GM23338 (cell line): ENCODE measurements around the gene RGS6. TPM values are rescaled to one million over a fixed set of nuclear protein-coding genes. Genes with fewer than 3 reads are reported as not detected.

ENCODE experiments used
- ATAC-seq: fragments of 200-7000 bp; cut with Tn5 transposase; 3 replicates; pipeline ENCODE4 v1.9.1; 2020
- DNase-seq: peaks from one replicate; pipeline ENCODE4 v3.0.0-alpha.2; 2015; ENCODE audit warnings: low spot score
- H2AFZ ChIP-seq: fragments of 200-600 bp; sonication (generic); 2 replicates; pipeline ENCODE4 v1.8.0; 2016; ENCODE audit warnings: antibody characterized with exemption, mild to moderate bottlenecking, moderate library complexity
- H3F3A ChIP-seq: fragments of 200-600 bp; sonication (generic); replicated peaks from 2 replicates; pipeline ENCODE4 v1.8.0; 2017; ENCODE audit warnings: antibody characterized with exemption, mixed run types, low read depth
- H3K27ac ChIP-seq: fragments of 200-600 bp; sonication (generic); 2 replicates; pipeline ENCODE4 v1.6.1; 2016; ENCODE audit warnings: low read depth
- H3K27me3 ChIP-seq: fragments of 200-600 bp; sonication (generic); 2 replicates; pipeline ENCODE4 v1.8.0; 2016; ENCODE audit warnings: mild to moderate bottlenecking, mixed run types, moderate library complexity; ENCODE audit not compliant: insufficient read depth
- H3K36me3 ChIP-seq: fragments of 200-600 bp; sonication (generic); 2 replicates; pipeline ENCODE4 v1.8.0; 2016; ENCODE audit warnings: mild to moderate bottlenecking; ENCODE audit not compliant: insufficient read depth
- H3K4me1 ChIP-seq: fragments of 200-600 bp; sonication (generic); 2 replicates; pipeline ENCODE4 v1.8.0; 2016; ENCODE audit warnings: mild to moderate bottlenecking, moderate library complexity; ENCODE audit not compliant: insufficient read depth
- H3K4me2 ChIP-seq: fragments of 200-600 bp; sonication (generic); 2 replicates; pipeline ENCODE4 v1.7.1; 2017; ENCODE audit warnings: mixed run types
- H3K4me3 ChIP-seq: fragments of 200-600 bp; sonication (generic); 2 replicates; pipeline ENCODE4 v1.6.1; 2016; ENCODE audit warnings: mixed run types
- H3K79me2 ChIP-seq: fragments of 200-600 bp; sonication (generic); replicated peaks from 2 replicates; pipeline ENCODE4 v1.8.0; 2017; ENCODE audit warnings: mild to moderate bottlenecking; ENCODE audit not compliant: insufficient read depth
- H3K9me2 ChIP-seq: fragments of 200-600 bp; sonication (generic); 2 replicates; pipeline ENCODE4 v1.8.0; 2017; ENCODE audit not compliant: insufficient read depth
- H4K20me1 ChIP-seq: fragments of 200-600 bp; sonication (generic); replicated peaks from 2 replicates; pipeline ENCODE4 v1.8.0; 2017; ENCODE audit warnings: mild to moderate bottlenecking; ENCODE audit not compliant: insufficient read depth
- H3K27ac Mint-ChIP-seq: 2 replicates; pipeline ENCODE4 v1.8.0; 2020; ENCODE audit warnings: inconsistent platforms, mild to moderate bottlenecking, moderate library complexity, mixed read lengths
- H3K27me3 Mint-ChIP-seq: 3 replicates; pipeline ENCODE4 v1.8.0; 2022; ENCODE audit warnings: low read depth, mild to moderate bottlenecking, moderate library complexity, mixed read lengths, inconsistent platforms; ENCODE audit not compliant: insufficient read depth, poor library complexity
- H3K36me3 Mint-ChIP-seq: 3 replicates; pipeline ENCODE4 v1.8.0; 2021; ENCODE audit warnings: low read depth, mild to moderate bottlenecking, inconsistent platforms, moderate library complexity, mixed read lengths
- H3K4me1 Mint-ChIP-seq: 3 replicates; pipeline ENCODE4 v1.8.0; 2020; ENCODE audit warnings: mild to moderate bottlenecking, inconsistent platforms, mixed read lengths
- H3K4me3 Mint-ChIP-seq: 3 replicates; pipeline ENCODE4 v1.8.0; 2021; ENCODE audit warnings: moderate library complexity, mild to moderate bottlenecking, inconsistent platforms, mixed read lengths
- H3K9me3 Mint-ChIP-seq: 3 replicates; pipeline ENCODE4 v1.8.0; 2020; ENCODE audit warnings: moderate library complexity, mild to moderate bottlenecking, inconsistent platforms, mixed read lengths
- CREB1 ChIP-seq: fragments of 250-450 bp; sonication (Bioruptor Pico); IDR thresholded peaks from 2 replicates; pipeline ENCODE4 v1.5.0; 2020; ENCODE audit warnings: low read depth, mild to moderate bottlenecking, moderate library complexity
- EZH2 ChIP-seq: fragments of 200-600 bp; sonication (generic); IDR thresholded peaks from one replicate; pipeline ENCODE4 v1.8.0; 2017; ENCODE audit warnings: antibody characterized with exemption, mild to moderate bottlenecking, low read depth; ENCODE audit not compliant: unreplicated experiment
- EZH2phosphoT487 ChIP-seq: fragments of 200-600 bp; sonication (generic); IDR thresholded peaks from one replicate; pipeline ENCODE4 v1.8.1; 2018; ENCODE audit warnings: antibody characterized with exemption; ENCODE audit not compliant: unreplicated experiment
- JUNB ChIP-seq: IDR thresholded peaks from one replicate; pipeline ENCODE4 v1.6.1; 2016; ENCODE audit warnings: antibody characterized with exemption; ENCODE audit not compliant: unreplicated experiment
- NANOG ChIP-seq: IDR thresholded peaks from 2 replicates; pipeline ENCODE4 v1.6.1; 2016; ENCODE audit warnings: antibody characterized with exemption, borderline replicate concordance
- POLR2AphosphoS5 ChIP-seq: IDR thresholded peaks from 2 replicates; pipeline ENCODE4 v1.6.1; 2016; ENCODE audit warnings: antibody characterized with exemption, low read depth
- STAT1 ChIP-seq: IDR thresholded peaks from one replicate; pipeline ENCODE4 v1.6.1; 2016; ENCODE audit warnings: antibody characterized with exemption; ENCODE audit not compliant: unreplicated experiment
- ZNF114 ChIP-seq: fragments of 250-450 bp; sonication (Bioruptor Pico); IDR thresholded peaks from 2 replicates; pipeline ENCODE4 v1.5.0; 2020; ENCODE audit warnings: mild to moderate bottlenecking, moderate library complexity
- ZNF331 ChIP-seq: fragments of 250-450 bp; sonication (Bioruptor Pico); IDR thresholded peaks from 2 replicates; pipeline ENCODE4 v1.5.0; 2020; ENCODE audit warnings: low read depth, mild to moderate bottlenecking, moderate library complexity
- polyA plus RNA-seq: library from polyadenylated mRNA; unstranded; fragments of >200 nt; fragmentation: Nextera tagmentation; extraction: Ambion mirVana; gene quantifications from 2 replicates; pipeline ENCODE4 v1.2.1, GENCODE V29; 2016
- total RNA-seq: library from RNA; depleted of rRNA; stranded (reverse); fragments of >200 nt; shearing (Covaris generic); gene quantifications from 2 replicates; pipeline ENCODE4 v1.2.3, GENCODE V29; 2014
- TF ChIP-seq, protein P1 (sequence below): fragments of 250-450 bp; sonication (Bioruptor Pico); IDR thresholded peaks from 2 replicates; pipeline ENCODE4 v1.5.0; 2020; ENCODE audit warnings: mild to moderate bottlenecking, moderate library complexity
- TF ChIP-seq, protein P2 (sequence below): IDR thresholded peaks from 2 replicates; pipeline ENCODE4 v1.6.1; 2016; ENCODE audit warnings: antibody characterized with exemption
- TF ChIP-seq, protein P3 (sequence below): IDR thresholded peaks from one replicate; pipeline ENCODE4 v1.6.1; 2018; ENCODE audit warnings: antibody characterized with exemption; ENCODE audit not compliant: unreplicated experiment
- TF ChIP-seq, protein P4 (sequence below), 2 experiments: fragments of 200-600 bp in 1 of 2; sonication (generic) in 1 of 2; conservative IDR thresholded peaks; 2 replicates each; pipeline versions ENCODE4 v1.5.1 to v1.6.1; 2016 to 2017; ENCODE audit warnings: antibody characterized with exemption in 2 of 2, low read depth in 2 of 2, mild to moderate bottlenecking in 2 of 2, moderate library complexity in 1 of 2

RGS6 gene
- total and polyA plus RNA-seq, 2 experiments from 2014 or later, result 0.66 to 0.83 TPM

DNA sequence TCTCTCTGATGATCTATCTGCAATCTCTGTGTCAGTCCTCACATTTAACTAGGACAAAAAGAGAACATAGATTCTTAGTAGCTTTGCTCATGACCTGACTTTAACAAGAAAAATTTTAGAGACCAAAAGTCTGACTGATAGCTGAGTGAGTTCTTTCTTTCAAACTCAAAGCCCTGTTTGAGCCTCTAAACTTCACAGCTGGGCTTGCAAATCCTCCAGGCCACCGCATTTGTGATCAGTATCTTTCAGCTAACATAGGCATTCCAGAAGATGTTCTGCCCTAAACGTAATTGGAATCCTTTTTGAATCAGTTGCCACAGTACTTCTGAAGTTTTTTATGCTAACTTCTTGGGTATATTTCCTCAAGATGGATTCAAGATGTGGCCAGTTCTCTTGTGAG is 502.6 kb downstream of the RGS6 start:
- no peak overlapping the region for H3K4me3 Mint-ChIP-seq
- TF ChIP-seq EZH2phosphoT487, result no peak
- no peak for TF ChIP-seq CREB1 (CRISPR knock-in tag)
- no peak for TF ChIP-seq ZNF331 (CRISPR knock-in tag)
- no peak for TF ChIP-seq ZNF114
- no peak for TF ChIP-seq STAT1
- no peak for TF ChIP-seq NANOG
- TF ChIP-seq, protein P1, sequence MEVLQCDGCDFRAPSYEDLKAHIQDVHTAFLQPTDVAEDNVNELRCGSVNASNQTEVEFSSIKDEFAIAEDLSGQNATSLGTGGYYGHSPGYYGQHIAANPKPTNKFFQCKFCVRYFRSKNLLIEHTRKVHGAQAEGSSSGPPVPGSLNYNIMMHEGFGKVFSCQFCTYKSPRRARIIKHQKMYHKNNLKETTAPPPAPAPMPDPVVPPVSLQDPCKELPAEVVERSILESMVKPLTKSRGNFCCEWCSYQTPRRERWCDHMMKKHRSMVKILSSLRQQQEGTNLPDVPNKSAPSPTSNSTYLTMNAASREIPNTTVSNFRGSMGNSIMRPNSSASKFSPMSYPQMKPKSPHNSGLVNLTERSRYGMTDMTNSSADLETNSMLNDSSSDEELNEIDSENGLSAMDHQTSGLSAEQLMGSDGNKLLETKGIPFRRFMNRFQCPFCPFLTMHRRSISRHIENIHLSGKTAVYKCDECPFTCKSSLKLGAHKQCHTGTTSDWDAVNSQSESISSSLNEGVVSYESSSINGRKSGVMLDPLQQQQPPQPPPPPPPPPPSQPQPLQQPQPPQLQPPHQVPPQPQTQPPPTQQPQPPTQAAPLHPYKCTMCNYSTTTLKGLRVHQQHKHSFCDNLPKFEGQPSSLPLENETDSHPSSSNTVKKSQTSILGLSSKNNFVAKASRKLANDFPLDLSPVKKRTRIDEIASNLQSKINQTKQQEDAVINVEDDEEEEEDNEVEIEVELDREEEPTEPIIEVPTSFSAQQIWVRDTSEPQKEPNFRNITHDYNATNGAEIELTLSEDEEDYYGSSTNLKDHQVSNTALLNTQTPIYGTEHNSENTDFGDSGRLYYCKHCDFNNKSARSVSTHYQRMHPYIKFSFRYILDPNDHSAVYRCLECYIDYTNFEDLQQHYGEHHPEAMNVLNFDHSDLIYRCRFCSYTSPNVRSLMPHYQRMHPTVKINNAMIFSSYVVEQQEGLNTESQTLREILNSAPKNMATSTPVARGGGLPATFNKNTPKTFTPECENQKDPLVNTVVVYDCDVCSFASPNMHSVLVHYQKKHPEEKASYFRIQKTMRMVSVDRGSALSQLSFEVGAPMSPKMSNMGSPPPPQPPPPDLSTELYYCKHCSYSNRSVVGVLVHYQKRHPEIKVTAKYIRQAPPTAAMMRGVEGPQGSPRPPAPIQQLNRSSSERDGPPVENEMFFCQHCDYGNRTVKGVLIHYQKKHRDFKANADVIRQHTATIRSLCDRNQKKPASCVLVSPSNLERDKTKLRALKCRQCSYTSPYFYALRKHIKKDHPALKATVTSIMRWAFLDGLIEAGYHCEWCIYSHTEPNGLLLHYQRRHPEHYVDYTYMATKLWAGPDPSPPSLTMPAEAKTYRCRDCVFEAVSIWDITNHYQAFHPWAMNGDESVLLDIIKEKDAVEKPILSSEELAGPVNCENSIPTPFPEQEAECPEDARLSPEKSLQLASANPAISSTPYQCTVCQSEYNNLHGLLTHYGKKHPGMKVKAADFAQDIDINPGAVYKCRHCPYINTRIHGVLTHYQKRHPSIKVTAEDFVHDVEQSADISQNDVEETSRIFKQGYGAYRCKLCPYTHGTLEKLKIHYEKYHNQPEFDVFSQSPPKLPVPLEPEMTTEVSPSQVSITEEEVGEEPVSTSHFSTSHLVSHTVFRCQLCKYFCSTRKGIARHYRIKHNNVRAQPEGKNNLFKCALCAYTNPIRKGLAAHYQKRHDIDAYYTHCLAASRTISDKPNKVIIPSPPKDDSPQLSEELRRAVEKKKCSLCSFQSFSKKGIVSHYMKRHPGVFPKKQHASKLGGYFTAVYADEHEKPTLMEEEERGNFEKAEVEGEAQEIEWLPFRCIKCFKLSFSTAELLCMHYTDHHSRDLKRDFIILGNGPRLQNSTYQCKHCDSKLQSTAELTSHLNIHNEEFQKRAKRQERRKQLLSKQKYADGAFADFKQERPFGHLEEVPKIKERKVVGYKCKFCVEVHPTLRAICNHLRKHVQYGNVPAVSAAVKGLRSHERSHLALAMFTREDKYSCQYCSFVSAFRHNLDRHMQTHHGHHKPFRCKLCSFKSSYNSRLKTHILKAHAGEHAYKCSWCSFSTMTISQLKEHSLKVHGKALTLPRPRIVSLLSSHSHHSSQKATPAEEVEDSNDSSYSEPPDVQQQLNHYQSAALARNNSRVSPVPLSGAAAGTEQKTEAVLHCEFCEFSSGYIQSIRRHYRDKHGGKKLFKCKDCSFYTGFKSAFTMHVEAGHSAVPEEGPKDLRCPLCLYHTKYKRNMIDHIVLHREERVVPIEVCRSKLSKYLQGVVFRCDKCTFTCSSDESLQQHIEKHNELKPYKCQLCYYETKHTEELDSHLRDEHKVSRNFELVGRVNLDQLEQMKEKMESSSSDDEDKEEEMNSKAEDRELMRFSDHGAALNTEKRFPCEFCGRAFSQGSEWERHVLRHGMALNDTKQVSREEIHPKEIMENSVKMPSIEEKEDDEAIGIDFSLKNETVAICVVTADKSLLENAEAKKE (CRISPR knock-in tag), result no peak
- TF ChIP-seq, protein P2, sequence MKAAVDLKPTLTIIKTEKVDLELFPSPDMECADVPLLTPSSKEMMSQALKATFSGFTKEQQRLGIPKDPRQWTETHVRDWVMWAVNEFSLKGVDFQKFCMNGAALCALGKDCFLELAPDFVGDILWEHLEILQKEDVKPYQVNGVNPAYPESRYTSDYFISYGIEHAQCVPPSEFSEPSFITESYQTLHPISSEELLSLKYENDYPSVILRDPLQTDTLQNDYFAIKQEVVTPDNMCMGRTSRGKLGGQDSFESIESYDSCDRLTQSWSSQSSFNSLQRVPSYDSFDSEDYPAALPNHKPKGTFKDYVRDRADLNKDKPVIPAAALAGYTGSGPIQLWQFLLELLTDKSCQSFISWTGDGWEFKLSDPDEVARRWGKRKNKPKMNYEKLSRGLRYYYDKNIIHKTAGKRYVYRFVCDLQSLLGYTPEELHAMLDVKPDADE, result no peak
- TF ChIP-seq POLR2AphosphoS5, result no peak
- TF ChIP-seq, protein P3, sequence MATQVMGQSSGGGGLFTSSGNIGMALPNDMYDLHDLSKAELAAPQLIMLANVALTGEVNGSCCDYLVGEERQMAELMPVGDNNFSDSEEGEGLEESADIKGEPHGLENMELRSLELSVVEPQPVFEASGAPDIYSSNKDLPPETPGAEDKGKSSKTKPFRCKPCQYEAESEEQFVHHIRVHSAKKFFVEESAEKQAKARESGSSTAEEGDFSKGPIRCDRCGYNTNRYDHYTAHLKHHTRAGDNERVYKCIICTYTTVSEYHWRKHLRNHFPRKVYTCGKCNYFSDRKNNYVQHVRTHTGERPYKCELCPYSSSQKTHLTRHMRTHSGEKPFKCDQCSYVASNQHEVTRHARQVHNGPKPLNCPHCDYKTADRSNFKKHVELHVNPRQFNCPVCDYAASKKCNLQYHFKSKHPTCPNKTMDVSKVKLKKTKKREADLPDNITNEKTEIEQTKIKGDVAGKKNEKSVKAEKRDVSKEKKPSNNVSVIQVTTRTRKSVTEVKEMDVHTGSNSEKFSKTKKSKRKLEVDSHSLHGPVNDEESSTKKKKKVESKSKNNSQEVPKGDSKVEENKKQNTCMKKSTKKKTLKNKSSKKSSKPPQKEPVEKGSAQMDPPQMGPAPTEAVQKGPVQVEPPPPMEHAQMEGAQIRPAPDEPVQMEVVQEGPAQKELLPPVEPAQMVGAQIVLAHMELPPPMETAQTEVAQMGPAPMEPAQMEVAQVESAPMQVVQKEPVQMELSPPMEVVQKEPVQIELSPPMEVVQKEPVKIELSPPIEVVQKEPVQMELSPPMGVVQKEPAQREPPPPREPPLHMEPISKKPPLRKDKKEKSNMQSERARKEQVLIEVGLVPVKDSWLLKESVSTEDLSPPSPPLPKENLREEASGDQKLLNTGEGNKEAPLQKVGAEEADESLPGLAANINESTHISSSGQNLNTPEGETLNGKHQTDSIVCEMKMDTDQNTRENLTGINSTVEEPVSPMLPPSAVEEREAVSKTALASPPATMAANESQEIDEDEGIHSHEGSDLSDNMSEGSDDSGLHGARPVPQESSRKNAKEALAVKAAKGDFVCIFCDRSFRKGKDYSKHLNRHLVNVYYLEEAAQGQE, result no peak
- TF ChIP-seq, protein P4, sequence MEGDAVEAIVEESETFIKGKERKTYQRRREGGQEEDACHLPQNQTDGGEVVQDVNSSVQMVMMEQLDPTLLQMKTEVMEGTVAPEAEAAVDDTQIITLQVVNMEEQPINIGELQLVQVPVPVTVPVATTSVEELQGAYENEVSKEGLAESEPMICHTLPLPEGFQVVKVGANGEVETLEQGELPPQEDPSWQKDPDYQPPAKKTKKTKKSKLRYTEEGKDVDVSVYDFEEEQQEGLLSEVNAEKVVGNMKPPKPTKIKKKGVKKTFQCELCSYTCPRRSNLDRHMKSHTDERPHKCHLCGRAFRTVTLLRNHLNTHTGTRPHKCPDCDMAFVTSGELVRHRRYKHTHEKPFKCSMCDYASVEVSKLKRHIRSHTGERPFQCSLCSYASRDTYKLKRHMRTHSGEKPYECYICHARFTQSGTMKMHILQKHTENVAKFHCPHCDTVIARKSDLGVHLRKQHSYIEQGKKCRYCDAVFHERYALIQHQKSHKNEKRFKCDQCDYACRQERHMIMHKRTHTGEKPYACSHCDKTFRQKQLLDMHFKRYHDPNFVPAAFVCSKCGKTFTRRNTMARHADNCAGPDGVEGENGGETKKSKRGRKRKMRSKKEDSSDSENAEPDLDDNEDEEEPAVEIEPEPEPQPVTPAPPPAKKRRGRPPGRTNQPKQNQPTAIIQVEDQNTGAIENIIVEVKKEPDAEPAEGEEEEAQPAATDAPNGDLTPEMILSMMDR (conservative IDR thresholded peaks at IDR 0.05; ENCODE audit: low read depth in 2 of 2), result no peak
- no peak for TF ChIP-seq EZH2
- TF ChIP-seq JUNB, result no peak

More for the DNA sequence above, 502.6 kb downstream of the RGS6 start:
- Mint-ChIP-seq H3K36me3 (no peaks in the 10 kb centered on the region), H3K4me1 (peaks cover 11% of the 10 kb centered on the region), H3K9me3 (no peaks in the 10 kb centered on the region; the same call in 2 of the 3 replicates), H3K27me3 (peaks cover 6% of the 10 kb centered on the region), H3K27ac (no peak overlapping the region)
- H2AFZ ChIP-seq, result no peak overlapping the region
- no peaks in the 10 kb centered on the region for H3K79me2 ChIP-seq
- no peaks in the 10 kb centered on the region; the same call in 1 of the 2 replicates for H4K20me1 ChIP-seq
- H3K4me3 ChIP-seq, result no peak overlapping the region
- H3K27me3 ChIP-seq, result no peaks in the 10 kb centered on the region
- no peaks in the 10 kb centered on the region for H3K36me3 ChIP-seq
- no peak for DNase-seq
- no peaks in the 10 kb centered on the region; the same call in 1 of the 2 replicates for H3K9me2 ChIP-seq
- ATAC-seq, result no peak
- no peak overlapping the region for H3K4me2 ChIP-seq
- H3F3A ChIP-seq, result no peaks in the 10 kb centered on the region
- no peak overlapping the region for H3K27ac ChIP-seq
- H3K4me1 ChIP-seq, result peaks cover 4% of the 10 kb centered on the region
